Measurements from ENCODE around the gene SMCO2.

SMCO2 gene

DNA sequence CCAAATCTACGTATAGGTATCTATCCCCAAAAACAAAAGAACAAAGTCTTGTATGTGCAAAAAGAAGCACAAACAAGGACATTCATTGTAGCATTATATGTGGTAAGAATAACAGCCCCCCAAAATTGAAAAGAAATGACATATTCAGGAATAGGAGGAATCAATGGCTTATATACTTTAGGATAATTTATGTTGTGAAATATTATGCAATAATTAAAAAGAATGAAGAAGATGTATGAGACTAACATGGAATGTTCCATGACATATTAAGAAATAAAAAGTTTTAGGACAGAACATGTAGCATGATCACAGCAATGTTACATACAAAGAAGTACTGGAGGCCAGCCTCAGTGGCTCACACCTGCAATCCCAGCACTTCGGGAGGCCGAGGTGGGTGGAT, 9.1 kb downstream of the SMCO2 start:
- DNase-seq, result no peak

DNA sequence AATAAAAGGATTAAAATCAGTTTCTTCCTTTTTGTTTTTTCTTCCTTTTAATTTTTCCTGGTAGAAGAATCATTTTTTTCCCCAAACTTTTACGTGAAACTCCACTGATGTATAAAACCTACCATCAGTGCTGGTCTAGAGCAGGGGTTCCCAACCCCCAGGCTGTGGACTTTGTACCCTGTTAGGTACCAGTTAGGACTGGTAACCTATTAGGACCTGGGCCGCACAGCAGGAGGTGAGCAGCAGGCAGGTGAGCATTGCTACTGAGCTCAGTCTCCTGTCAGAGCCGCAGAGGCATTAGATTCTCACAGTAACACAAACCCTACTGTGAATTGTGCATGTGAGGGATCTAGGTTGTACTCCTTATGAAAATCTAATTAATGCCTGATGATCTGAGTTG, 10.1 kb downstream of the SMCO2 start:
- DNase-seq, result no peak

DNA sequence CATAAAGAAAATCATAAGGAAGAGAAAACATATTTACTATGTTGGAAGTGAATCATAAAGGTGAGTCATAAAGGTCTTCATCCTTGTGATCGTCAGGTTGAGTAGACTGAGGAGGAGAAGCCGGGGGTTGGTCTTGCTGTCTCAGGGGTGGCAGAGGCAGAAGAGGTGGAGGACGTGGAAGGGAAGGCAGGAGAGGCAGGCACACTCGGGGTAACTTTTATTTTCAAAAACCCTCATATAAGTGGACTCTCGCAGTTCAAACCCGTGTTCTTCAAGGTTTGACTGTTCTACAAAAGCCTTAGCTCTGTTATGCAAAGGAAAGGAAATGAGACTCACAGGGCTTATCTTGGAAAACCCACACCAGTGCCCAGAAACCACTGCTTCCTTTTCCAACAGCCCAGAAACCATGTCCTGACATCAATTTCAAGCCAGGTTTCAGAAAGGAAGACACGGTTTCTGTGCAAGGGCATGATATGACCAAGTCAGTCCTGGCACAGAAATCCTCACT, 14.0 kb downstream of the SMCO2 start:
- DNase-seq, result no peak

DNA sequence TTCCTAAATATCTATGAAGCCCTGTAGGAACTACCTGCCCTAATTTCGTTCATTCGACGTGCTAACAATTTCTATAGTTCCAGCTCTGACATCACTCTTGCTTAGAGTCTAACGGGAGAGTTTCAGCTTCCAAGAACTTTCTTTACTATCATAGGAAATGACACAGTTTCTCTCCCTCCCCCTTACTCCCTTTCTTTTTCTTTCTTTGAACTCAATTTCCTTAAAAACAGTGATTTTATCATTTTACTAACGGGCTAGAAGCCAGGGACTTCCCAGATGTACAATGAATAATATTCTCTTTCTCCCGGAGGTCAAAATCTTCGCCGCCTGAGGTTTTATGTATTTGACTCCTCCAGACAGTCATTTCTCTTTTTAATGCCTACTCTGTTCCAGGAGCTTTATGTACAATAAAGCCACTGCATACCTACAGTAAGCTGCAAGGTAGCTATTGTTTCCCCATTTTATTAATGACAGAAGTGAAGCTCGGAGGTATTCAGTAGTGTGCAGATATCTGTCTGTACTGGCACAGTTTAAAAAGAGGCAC, 15.7 kb downstream of the SMCO2 start:
- DNase-seq, result peak; percentile 68

DNA sequence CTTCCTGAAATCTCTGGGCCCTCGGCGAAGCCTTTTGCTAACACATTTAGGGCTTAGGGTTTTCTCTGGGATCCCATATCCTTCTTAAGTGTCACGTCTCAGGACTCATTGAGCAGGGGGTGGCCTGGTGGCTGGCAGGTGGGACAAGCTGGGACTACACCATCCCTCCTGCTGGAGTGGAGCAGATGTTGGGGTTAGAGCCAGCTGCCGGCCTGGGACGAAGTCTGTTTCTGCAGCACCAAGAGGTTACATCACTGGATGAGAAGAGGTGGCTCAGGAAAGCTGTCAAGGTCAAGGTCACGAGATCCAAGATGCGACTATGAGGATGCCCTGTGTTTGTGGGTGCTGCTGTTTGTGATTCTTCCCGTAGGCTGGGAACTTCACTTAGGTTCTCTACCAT, 16.3 kb downstream of the SMCO2 start:
- no peak for DNase-seq

DNA sequence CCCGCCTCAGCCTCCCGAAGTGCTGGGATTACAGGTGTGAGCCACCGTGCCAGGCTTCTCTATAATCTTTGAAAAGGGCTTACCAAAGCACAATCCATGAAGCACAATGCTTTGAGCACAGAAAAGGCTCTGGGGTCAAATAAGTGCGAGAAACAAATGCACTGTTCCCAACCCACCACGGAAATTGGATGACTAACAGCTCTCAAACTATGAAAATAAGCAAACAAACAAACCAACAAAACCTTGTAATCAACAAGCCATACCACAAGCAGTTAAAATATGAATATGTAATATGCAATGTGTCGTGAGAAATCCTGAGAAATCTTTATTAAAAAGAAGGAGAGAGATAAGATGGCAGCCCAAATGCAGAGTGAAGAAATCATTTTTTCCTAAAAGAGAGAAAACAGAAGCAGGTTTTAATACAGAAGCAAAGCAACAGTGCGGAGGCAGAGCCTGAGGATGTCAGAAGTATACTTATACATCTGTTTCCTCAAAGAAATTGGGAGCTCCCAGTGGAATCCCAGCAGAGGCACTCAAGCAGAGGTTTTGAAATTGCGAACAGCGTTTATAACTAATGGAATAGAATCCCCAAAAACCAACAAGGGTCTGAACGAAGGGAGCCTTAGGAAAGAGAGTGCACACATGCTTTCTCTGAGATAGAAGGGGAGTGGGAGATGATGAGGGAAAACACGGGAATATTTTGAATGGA, 17.1 kb downstream of the SMCO2 start:
- DNase-seq, result no peak

DNA sequence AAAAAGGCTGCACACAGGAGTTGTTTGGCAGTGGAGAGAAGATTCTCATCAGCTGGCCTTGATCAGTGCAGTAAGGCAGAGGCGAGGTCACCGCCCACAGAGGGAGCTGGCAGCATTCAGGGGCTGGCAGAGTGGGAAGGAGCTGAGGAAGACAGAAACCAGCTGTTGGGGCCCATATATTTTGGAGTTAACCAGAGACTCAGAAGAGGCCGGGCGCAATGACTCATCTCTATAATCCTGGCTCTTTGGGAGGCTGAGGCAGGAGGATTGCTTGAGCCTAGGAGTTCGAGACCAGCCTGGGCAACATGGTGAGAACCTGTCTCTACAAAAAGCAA, 17.7 kb downstream of the SMCO2 start:
- peak; percentile 65 for DNase-seq

DNA sequence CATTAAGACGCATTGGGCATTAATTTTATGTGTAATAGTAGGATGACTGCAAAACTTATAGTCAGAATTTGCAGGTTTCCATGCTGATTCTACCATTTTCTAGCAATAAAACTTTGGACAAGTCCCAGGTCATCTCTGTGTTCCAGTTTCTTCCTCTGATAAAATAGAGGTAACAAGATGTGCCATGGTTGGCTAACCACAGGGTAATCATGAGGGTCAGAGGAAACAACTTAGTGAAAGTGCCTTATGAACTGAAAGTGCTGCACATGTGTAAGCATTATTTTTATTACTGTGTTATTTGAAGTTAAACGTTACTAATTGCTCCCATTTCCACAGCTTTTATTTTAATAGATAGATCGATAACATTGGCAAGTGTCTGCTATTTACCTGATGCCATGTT, 21.1 kb downstream of the SMCO2 start:
- DNase-seq, result no peak

DNA sequence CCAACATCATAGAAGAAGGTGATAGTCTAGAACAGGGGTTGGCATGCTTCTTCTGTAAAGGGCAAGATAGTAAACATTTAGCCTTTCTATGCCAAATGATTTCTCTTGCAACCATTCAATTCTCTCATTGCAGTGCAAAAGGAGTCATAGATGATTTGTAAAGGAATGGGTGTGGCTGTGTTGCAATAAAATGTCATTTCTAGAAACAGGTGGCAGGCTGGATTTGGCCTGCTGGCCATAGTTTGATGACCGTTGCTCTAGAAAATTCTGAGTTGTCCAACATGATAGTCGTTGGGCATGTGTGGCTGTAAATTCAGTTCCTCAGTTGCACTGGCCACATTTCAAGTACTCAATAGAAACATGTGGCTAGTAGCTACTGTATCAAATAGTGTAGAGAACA, 21.7 kb downstream of the SMCO2 start:
- no peak for DNase-seq

DNA sequence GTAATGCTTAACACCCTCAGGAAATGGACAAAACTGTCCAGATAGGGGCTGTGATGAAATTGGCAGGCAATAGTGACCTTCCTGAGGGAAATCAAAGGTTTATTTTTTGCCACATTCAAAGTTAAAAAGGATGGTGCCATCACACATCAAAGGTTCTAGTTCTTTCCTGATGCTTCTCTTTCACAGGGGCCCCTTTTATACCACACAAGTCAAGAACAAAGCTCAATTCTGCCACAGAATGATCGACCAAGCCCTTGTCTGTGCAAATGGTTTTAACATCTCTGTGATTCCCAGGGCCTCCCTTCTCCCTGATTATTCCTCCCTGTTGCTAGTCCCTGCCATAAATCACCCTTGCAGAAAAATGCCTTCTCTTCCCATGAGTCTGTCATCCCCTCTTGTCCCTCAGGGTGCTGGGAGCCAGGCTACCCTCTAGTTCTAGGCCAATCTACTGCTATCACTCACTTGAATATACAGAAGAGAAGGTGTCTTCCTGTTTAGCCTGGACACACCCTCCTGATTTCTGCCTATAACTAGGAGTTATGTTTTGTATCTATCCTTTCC, 22.7 kb downstream of the SMCO2 start:
- DNase-seq, result no peak

DNA sequence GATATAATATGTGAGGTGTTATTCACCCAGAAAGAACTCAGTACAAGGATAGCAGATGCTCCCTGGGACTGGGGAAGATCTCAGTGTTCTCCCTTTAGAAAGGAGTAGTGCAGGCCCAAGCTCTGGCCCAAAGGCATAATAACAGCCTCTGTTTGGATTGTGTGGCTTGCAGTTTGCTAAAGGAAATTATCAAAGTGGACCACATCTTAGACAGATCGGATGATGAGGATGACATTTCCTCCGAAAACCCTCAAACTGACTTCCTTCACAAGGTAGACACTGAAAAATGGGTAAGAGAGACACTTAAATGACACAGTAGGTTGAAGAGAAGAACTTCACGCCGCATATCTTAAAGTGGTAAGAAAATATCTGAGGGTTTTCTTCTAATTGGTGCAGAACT, 26.1 kb downstream of the SMCO2 start:
- DNase-seq, result no peak

DNA sequence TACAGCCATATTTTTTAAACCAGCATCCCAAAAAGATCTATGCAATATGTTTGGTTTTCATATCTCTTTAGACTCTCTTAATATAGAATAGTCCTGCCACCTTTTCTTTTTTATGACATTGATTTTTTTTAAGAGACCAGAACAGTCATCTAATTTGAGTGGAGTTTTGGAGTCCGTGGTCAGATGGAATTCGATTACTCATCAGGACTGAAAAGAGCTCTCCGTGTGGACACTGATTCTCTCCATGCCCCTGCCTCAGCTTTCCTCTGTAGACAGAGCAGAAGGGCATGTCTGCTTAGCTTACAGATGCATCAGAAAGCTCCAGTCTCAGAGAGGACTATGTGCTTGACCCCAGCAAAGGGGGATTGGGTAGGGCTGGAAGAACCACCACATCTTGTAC, 27.8 kb downstream of the SMCO2 start:
- peak; percentile 88 for DNase-seq

DNA sequence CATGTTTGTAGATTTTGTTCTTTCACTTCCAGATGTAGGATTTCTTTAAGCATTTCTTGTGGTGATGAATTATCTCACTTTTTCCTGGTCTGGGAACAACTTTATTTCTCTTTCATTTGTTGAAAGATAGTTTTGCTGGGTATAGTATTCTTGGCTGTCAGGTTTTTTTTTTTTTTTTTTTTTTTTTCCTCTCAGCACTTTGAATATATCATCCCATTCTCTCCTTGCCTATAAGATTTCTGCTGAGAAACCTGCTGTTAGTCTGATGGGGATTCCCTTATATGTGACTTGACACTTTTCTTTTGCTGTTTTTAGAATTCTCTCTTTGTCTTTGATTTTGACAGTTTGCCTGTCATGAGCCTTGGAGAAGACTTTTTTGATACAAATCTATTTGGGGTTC, 30.5 kb downstream of the SMCO2 start:
- DNase-seq, result no peak

DNA sequence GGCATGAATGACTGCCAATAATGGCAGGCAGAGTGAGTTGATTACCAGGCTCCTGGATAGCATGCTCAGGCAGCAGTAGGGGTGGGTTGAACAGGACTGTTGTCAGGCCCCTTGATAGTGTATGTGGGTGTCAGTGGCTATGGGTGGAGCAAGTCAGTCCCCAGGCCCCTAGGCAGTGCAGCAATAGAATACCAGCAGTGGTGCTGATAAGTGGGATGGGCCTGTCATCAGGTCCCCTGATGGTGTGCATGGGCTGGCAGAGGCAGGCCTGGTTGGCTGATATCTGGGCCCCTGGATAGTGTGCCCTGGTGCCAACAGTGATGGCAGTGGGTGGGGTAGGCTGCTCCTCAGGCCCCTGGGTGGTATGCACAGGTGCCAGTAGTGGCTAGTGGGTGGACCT, 32.4 kb downstream of the SMCO2 start:
- DNase-seq, result no peak

DNA sequence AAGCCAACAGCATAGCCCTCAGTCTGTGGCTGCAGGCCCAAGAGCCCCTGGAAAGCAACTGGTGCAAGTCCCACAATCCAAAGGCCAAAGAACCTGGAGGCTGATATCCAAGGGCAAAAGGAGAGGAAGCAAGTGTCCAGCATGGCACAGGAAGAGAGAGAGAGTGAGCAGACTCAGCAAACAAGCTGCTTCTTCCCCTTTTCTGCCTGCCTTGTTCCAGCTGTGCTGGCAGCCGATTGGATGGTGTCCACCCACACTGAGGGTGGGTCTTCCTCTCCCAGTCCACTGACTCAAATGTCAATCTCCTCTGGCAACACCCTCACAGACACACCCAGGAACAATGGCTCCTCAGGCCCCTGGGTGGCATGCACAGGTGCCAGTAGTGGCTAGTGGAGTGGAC, 33.5 kb downstream of the SMCO2 start:
- DNase-seq, result no peak

DNA sequence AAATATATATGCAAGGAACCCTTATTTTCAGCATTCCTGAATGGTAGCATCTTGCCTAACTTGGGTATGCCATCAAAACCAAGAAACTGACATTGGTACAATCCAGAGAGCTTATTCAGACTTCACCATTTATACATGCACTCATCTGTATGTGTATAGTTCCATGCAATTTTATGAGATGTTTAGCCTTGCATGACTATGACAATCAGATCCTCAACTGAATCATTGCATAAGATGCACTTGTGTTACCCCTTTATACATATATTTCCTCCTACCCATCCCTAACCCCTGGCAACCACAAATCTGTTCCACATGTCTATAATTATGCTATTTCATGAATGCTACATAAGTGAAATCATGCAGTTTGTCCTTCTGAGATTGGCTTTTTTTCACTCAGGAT, 40.4 kb downstream of the SMCO2 start:
- peak; percentile 64 for DNase-seq

DNA sequence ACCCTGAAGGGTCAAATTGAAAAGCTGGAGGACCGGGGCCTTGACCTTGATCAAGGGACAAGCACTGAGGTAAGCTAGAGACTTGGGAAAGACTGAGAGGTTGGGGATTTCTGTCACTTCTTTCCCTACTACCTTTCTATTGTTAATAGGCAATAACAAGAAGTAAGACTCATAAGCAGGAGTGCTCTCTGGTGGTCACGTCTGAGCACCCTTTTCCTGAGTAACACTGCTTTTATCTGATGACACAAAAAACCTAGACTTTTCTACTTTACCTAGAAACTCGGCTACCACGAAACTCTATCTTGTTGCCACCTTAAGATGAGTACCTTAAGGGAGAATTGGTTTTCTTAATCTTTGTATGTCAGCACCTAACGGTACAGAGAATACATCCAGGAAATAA, 41.9 kb downstream of the SMCO2 start:
- no peak for DNase-seq

DNA sequence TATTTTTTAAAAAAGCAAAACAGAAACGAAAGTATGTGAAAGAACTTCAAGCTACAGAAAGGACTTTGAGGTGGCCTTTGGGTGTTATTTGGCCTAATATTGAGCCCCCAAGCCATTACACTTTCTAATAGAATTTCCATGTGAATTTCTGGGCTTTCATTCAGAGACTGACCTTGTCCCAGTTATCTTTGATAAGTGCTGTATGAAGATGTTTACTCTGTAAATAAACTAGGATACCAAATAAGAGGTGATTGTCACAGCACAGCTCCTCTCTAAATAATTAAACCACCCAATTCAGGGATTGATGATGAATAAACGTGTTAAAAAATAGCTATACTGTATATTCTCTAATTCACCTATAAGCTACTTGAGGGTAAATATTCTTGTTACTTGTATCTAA, 44.7 kb downstream of the SMCO2 start:
- no peak for DNase-seq

DNA sequence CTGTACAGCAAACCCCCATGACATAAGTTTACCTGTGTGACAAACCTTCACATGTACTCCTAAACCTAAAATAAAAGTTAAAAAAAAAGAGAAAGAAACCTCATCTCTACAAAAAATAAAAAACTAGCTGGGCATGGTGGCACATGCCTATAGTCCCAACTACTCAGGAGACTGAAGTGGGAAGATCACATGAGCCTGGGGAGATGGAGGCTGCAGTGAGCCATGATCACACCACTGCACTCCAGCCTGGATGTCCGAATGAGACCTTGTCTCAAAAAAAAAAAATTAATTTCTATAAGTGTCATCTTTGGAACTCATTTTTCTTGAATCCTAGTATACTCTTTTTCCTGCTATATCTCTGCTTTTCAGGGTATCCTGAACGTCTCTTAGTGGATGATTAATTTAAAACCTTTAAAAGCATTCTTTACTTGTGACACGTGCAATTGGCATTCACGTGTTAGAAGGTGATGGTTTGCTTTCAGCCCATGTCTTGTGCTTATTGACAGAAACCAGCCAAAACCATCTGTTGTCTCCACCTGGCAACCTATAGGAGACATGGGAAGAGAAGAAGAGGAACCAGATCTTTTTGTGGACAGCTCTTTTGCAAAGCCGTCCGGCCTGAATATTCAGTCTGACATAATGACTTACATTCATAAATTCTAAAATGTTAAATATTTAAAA, 46.9 kb downstream of the SMCO2 start:
- peak; percentile 35 for DNase-seq

DNA sequence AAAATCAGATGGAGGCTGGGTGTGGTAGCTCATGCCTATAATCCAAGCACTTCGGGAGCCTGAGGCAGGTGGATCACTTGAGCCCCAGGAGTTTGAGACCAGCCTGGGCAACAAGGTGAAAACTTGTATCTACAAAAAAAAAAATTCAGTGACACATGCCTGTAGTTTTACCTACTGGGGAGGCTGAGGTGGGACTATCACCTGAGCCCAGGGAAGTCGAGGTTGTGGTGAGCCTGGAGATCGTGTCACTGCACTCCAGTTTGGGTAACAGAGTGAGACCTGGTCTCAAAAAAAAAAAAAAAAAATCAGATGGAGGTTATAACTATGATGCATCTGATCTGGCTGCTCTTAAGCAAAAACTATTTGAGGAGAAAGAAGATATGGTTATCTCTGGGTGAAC, 50.9 kb downstream of the SMCO2 start:
- no peak for DNase-seq

DNA sequence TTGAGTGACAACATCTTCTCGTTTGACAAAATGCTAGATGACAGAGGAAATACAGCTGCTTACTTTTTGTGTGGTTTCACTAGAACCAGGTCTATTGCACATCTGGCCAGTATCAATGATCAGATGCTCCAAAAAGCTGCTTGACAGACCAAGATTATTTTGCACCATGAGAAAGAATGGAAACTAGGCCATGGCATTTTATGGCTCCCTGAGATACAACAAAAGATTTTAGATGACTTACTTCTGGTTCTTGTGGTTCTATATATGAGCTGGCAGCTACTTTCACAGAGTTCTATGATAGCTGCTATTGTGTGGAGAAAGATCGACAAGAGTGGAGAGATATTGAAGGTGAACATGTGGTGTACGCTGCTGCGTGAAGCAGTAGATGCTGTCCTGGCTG, 51.6 kb downstream of the SMCO2 start:
- DNase-seq, result no peak

DNA sequence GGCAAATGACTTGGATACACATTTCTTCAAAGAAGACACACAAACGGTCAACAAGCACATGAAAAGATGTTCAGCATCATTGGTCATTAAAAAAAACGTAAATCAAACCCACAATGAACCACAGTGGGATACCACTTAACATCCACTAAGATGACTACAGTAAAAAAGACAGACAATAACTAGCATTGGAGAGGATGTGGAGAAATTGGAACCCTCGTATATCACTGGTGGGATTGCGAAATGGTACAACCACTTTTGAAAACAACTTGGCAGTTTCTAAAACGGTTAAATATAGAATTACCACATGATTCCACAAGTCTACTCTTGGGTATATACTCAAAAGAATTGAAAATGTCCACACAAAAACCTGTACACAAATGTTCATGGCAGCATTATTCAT, 52.2 kb downstream of the SMCO2 start:
- DNase-seq, result peak; percentile 27

DNA sequence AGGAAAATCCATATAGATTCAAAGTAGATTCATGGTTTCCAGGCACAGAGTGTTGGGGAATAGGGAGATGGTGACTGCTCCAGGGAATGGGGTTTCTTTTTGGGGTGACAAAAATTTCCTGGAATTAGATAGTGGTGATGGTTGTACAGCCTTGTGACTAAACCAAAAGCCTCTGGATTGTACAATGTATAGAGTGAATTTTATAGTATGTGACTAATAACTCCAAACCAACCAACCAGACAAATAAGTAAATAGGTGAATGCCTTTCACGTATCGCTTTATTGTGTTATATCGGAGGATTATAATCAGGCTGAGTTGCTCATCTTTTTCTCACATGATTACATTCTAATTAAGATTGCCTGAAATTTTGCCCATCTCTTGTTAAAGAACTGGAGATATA, 52.8 kb downstream of the SMCO2 start:
- no peak for DNase-seq

DNA sequence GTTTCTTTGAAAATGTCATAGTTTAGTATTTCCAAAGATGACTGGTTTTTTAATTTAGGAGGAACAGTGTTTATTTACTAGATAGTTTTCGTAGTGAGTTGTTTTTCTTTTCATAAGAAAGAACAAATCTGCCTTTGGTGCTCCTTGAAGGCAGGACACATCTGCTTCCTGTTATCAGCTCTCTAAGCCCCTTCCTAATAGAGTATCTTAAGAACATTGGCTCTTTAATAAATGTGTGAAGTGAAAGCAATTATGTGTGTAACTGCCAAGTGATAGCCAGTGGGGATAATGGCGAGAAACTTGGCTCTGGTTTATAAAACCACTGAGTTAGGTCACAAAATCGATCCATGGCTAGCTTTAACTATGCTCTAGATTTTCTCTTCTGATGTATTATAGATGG, 54.0 kb downstream of the SMCO2 start:
- no peak for DNase-seq

Data from fibroblast of skin of abdomen (primary cell).